Vagina (tissue), 2 donors: ENCODE measurements around the gene ABCC8.

Source experiments
- CTCF ChIP-seq, 3 experiments: fragments of 450-650 bp in 2 of 3; fragments of 200-600 bp in 1 of 3; sonication (generic) in 1 of 3; IDR thresholded peaks; one replicate each; pipeline ENCODE4 v1.5.1; 2017 to 2019; ENCODE audit warnings: antibody characterized with exemption in 3 of 3, mild to moderate bottlenecking in 2 of 3, moderate library complexity in 2 of 3
- POLR2A ChIP-seq, 2 donors: fragments of 450-650 bp; IDR thresholded peaks; one replicate each; pipeline ENCODE4 v1.6.1; 2017; ENCODE audit warnings: antibody characterized with exemption in 2 of 2, mild to moderate bottlenecking in 2 of 2, moderate library complexity in 2 of 2
- POLR2AphosphoS5 ChIP-seq, 2 donors: sonication (generic); formaldehyde crosslinking; IDR thresholded peaks; one replicate each; pipeline ENCODE4 v1.9.0; 2017; ENCODE audit warnings: antibody characterized with exemption in 2 of 2, mild to moderate bottlenecking in 2 of 2, low read depth in 1 of 2; ENCODE audit not compliant: insufficient read depth in 1 of 2

- no peak for TF ChIP-seq POLR2A (IDR thresholded peaks at IDR 0.05)
- no peak for TF ChIP-seq CTCF (IDR thresholded peaks at IDR 0.05)
- no peak for TF ChIP-seq POLR2AphosphoS5 (IDR thresholded peaks at IDR 0.05; ENCODE audit: insufficient read depth in 1 of 2, low read depth in 1 of 2)
These were observed 81.1 kb downstream of the ABCC8 start for GRCh38 chr11:17395554-17395961.
